Heart left ventricle (tissue), 13 donors: ENCODE measurements around the gene DENND6B.

Experiments used
- POLR2A ChIP-seq, 2 donors: fragments of 450-650 bp; IDR thresholded peaks; one replicate each; pipeline ENCODE4 v1.6.1; 2017; ENCODE audit warnings: antibody characterized with exemption in 2 of 2, mild to moderate bottlenecking in 2 of 2, moderate library complexity in 2 of 2
- TF ChIP-seq, protein P1 (sequence below), 12 donors: fragments of 200-600 bp; sonication (generic) in 4 of 12; IDR thresholded peaks; one replicate each; pipeline versions ENCODE4 v1.5.0 to v1.8.0; 2018 to 2022; ENCODE audit warnings: antibody characterized with exemption in 12 of 12, mild to moderate bottlenecking in 5 of 12
- donor health status: ischemic (EF 13 %, LVEDD 7.1; RV severe dilation, severe dysfunction).
- donor health status: DM: no; HTN: yes; CAD: no.
- donor health status: DM: no; HTN: no; CAD: no.
- donor health status: ischemic (EF 25% LVEDD 6.9; RV normal size, moderate dysfunction).
- donor health status: ischemic (EF 25% LVEDD 5.7; RV mildly dilated, moderate dysfunction).
- donor health status: ischemic (EF 35%, LVEDD 5.7; RV mildly dilated, moderate dysfunction).
- donor health status: nonischemic (EF 11% LVEDD 7.7; RV severe dilation, severe dysfunction).
- donor health status: DM: yes; HTN: yes; CAD: no.
- donor health status: PGD.
- donor health status: ischemic (EF 29% LVEDD 5.4; RV normal size, mild dysfunction).
- donor health status: nonischemic (EF 23%, LVEDD 6.1; RV moderate dilation, normal function).

DNA sequence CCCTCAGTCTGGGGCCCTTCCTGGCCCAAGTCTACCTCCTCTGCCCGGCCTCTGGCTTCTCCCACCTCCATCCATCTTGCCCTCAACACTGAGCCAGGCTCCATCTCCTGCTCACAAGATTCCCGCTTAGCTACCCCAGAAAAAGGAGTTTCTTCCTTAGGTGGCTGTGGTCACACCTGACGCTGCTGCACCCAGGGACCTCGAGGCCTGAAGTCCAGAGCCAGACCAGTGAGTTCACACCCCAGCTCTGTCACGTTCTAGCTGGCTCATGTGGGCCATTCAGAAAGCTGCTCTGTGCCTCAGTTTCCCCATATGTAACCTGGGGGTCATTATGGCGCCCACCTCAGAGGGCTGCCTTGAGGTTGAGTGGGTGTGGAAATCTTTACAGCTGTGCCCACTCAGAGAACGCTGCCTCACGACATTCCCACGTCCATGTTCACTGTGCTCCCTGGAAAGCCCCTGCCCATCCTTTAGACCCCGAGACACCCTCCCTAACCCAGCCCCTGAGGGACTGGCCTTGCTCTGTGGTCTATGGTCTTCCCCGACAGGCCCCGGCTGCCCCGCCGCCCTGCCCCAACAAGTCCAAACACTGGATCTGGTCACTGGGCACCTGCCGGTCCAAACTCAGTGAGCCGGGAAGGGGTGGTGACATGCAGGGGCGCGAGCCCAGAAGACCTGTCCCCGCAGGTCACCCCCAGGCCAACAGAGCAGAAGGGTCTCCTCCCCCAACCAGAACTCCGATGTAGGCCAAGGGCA is 29.1 kb downstream of the DENND6B start:
- TF ChIP-seq POLR2A (IDR thresholded peaks at IDR 0.05) = no peak
- TF ChIP-seq, protein P1, sequence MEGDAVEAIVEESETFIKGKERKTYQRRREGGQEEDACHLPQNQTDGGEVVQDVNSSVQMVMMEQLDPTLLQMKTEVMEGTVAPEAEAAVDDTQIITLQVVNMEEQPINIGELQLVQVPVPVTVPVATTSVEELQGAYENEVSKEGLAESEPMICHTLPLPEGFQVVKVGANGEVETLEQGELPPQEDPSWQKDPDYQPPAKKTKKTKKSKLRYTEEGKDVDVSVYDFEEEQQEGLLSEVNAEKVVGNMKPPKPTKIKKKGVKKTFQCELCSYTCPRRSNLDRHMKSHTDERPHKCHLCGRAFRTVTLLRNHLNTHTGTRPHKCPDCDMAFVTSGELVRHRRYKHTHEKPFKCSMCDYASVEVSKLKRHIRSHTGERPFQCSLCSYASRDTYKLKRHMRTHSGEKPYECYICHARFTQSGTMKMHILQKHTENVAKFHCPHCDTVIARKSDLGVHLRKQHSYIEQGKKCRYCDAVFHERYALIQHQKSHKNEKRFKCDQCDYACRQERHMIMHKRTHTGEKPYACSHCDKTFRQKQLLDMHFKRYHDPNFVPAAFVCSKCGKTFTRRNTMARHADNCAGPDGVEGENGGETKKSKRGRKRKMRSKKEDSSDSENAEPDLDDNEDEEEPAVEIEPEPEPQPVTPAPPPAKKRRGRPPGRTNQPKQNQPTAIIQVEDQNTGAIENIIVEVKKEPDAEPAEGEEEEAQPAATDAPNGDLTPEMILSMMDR (IDR thresholded peaks at IDR 0.05) = no peak
